GM06990 (cell line): ENCODE results near the gene MAFB.
"Not testable (repeated sequence)": the region's sequence is repeated elsewhere in the genome, so short reads cannot be mapped to it uniquely, and the experiment has no call there.

Experiments used
- DNase-seq: peaks from one replicate; pipeline ENCODE4 v3.0.0-alpha.2; 2011; ENCODE audit not compliant: insufficient read length; ENCODE audit errors: extremely low read depth
- H3K27me3 ChIP-seq: replicated peaks from 2 replicates; pipeline ENCODE4 v1.6.0; 2011; ENCODE audit warnings: low read length; ENCODE audit not compliant: control insufficient read depth, insufficient read depth
- H3K36me3 ChIP-seq: 2 replicates; pipeline ENCODE4 v1.5.1; 2011; ENCODE audit warnings: low read length; ENCODE audit not compliant: control insufficient read depth, insufficient read depth
- H3K4me3 ChIP-seq: replicated peaks from 2 replicates; pipeline ENCODE4 v1.5.1; 2011; ENCODE audit warnings: low read depth, mild to moderate bottlenecking, control low read depth, low read length
- CTCF ChIP-seq: IDR thresholded peaks from 2 replicates; pipeline ENCODE4 v1.5.1; 2011; ENCODE audit warnings: low read length, control low read depth, mild to moderate bottlenecking, inconsistent platforms; ENCODE audit not compliant: insufficient read depth, poor library complexity, severe bottlenecking

MAFB gene

GRCh38 chr20:40689100-40689942, at the start of gene MAFB:
Gene MAFB, minus strand, starts transcription at chr20:40689236. Its CDS starts 386 bp downstream, at chr20:40688850.
- Histone ChIP-seq H3K36me3 (no peaks in the 10 kb centered on the region), H3K27me3 (peaks cover 12% of the 10 kb centered on the region), H3K4me3 (peak within 1 kb of the TSS; percentile 42)
- TF ChIP-seq CTCF: no peak
- peak; percentile 81 for DNase-seq

GRCh38 chr20:40736468-40736867, 47.4 kb upstream of the MAFB start:
- not testable (repeated sequence) for DNase-seq, H3K27me3 ChIP-seq, H3K36me3 ChIP-seq, H3K4me3 ChIP-seq

DNA sequence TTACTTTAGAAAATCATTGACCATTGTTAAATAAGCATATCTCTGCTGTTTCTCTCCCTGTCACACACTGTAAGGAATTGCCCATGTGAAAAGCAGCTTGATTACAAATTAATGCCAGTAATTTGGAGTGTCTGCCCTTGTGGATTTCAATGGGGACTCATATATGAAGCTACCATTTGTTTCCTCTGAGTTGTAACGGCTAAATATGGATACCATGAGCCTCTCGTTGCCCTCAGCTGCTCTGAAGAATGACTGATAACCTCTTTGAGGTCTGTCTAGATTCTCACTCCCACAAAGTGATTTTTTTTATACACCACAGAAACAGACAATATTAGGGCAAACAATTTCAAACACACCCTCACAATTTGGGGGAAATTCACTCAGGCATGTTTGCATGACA, 40.0 kb upstream of the MAFB start:
- no peak for TF ChIP-seq CTCF
- no peaks in the 10 kb centered on the region for H3K36me3 ChIP-seq
- no peak for DNase-seq
- no peak overlapping the region for H3K4me3 ChIP-seq
- H3K27me3 ChIP-seq: no peaks in the 10 kb centered on the region

DNA sequence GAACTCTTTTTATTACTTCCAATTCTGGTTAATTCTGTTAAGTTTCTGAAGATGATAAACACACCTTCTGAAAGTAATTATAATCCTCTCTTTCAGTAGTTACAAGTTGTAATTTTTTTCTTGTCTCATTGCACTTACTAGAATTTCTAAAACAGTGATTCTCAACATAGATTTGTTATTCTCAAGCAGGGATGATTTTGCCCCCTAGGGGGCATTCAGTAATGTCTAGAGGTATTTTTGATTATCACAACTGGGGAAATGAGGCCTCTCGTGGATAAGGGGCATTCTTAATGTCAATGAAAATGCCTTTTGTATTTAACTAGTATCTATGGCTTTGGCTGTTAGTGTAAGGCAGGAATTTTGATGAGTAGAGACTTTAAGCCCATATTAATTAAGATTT, 39.4 kb upstream of the MAFB start:
- no peak overlapping the region for H3K4me3 ChIP-seq
- TF ChIP-seq CTCF: peak; percentile 32
- no peaks in the 10 kb centered on the region for H3K27me3 ChIP-seq
- no peak for DNase-seq
- H3K36me3 ChIP-seq: no peaks in the 10 kb centered on the region

GRCh38 chr20:40727960-40728359, 38.9 kb upstream of the MAFB start:
- Histone ChIP-seq H3K4me3 (no peak overlapping the region), H3K27me3 (no peaks in the 10 kb centered on the region), H3K36me3 (no peaks in the 10 kb centered on the region)
- TF ChIP-seq CTCF: no peak
- no peak for DNase-seq

DNA sequence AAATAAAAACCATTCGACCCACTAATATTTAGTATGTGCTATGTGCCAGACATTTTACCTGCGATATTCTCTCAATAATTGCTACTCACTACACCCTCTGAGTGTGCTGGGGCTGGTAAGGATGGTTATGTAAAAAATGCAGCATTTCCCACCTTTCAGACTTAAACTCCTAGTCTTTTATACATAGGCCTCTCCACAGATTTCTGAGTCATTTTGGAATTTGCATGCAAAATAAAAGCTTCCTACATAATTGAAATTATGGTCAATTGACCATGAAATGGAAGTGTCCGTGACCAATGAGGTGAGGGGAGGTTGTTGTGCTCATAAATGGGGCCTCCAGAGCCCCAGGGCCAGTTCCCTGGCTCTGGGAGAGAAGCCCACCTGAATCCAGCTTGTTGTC, 37.7 kb upstream of the MAFB start:
- H3K36me3 ChIP-seq: no peaks in the 10 kb centered on the region
- no peaks in the 10 kb centered on the region for H3K27me3 ChIP-seq
- no peak for TF ChIP-seq CTCF
- no peak for DNase-seq
- H3K4me3 ChIP-seq: no peak overlapping the region
